Islet precursor cell (in vitro differentiated cells): Measurements from ENCODE around the gene NR2F6.
A peak's percentile ranks its signal among the peaks of the same experiment; 100 is the strongest.

Experiments used
- DNase-seq: peaks from one replicate; pipeline ENCODE4 v3.0.0-alpha.2; 2018

NR2F6 gene

DNA sequence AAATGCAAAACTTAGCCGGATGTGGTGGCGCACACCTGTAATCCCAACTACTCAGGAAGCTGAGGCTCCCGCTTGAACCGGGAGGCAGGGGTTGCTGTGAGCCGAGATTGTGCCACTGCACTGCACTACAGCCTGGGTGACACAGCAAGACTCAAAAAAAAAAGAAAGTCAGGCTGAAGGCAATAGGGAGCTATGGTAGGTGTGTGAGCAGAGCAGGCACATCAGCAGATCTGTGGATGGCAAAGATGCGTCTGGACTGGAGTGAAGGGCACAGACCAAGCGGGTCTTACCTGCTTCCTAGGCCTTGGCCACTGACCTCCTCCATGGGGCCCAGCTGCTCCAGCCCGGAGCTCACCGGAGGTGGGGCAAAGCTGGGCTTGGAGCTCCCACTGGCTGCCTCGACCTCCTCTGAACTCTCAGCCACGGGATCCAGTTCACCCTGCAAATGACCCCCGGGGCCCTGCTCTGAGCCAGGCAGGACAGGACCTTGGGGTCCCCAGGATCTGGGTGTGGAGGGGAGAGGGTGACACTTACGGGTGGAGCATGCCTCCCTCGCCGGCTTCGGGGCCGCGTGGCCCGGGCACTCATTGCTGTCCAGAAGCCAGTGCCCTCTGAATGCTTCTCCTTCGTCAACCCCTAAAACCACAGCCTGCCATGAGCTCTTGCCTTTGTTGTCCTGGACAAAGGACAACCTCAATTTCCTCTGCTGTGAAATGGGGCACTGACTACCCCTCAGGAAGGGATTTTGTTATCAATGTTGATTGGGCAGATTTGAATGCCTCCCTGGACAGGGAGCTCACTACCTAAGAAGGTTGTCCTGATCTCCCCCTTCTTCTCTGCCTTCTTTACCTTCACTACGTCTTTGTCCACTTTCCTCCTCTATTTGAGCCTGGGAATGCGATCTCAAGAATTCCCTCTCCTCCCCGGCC lies 18.3 kb upstream of the NR2F6 start:
- DNase-seq, result no peak

- DNase-seq, result no peak
Measured at GRCh38 chr19:17262557-17262956, 16.8 kb upstream of the NR2F6 start.

- peak; percentile 93 for DNase-seq
Measured at GRCh38 chr19:17260842-17261325, 15.2 kb upstream of the NR2F6 start.

- no peak for DNase-seq
Measured at GRCh38 chr19:17259934-17260333, 14.2 kb upstream of the NR2F6 start.

GRCh38 chr19:17259118-17259780 lies 13.5 kb upstream of the NR2F6 start:
- no peak for DNase-seq

DNA sequence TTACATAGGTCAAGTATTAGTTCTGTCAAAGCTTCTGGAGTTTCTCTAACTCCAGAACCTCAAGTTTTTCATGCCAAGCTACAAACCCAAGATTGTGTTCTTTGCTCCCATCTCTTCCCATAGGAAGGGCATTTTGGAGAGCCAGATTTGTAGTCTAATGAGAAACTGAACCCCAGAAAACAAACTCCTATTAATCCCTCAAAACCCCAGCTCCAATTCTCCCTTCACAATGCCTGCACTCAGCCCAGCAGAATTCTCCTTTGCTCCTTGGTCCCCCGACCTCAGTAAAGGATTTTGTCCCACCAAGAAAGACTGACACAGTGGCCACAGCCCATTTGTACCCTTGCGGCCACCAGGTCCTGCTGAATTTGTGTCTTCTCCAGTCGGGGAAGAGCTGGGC lies 10.4 kb upstream of the NR2F6 start:
- DNase-seq, result no peak

DNA sequence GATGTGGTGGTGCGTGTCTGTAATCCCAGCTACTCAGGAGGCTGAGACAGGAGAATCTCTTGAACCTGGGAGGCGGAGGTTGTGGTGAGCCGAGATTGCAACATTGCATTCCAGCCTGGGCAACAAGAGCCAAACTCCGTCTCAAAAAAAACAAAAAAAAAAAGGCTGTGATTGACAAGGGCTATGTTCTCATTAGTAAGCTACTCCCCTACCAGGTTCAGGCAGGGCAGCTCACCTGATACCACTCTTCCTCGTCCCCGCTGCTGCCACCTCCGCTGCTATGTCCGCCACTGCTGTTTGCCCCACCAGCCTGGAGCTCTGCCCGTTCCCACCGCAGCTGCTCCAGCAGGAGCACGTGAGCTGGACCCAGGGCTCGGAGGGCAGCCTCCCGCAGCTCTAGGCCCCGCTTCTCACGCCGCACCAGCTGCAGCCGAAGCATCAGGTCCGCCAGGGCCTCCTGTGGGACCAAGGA lies 9.5 kb upstream of the NR2F6 start:
- DNase-seq, result no peak

- DNase-seq, result no peak
Measured at GRCh38 chr19:17254636-17255035, 8.9 kb upstream of the NR2F6 start.

- DNase-seq, result no peak
Measured at GRCh38 chr19:17249887-17250548, 4.3 kb upstream of the NR2F6 start.

GRCh38 chr19:17248011-17248776 lies 2.5 kb upstream of the NR2F6 start:
- peak; percentile 76 for DNase-seq

GRCh38 chr19:17246681-17247425 lies 1.1 kb upstream of the NR2F6 start:
- peak; percentile 90 for DNase-seq

DNA sequence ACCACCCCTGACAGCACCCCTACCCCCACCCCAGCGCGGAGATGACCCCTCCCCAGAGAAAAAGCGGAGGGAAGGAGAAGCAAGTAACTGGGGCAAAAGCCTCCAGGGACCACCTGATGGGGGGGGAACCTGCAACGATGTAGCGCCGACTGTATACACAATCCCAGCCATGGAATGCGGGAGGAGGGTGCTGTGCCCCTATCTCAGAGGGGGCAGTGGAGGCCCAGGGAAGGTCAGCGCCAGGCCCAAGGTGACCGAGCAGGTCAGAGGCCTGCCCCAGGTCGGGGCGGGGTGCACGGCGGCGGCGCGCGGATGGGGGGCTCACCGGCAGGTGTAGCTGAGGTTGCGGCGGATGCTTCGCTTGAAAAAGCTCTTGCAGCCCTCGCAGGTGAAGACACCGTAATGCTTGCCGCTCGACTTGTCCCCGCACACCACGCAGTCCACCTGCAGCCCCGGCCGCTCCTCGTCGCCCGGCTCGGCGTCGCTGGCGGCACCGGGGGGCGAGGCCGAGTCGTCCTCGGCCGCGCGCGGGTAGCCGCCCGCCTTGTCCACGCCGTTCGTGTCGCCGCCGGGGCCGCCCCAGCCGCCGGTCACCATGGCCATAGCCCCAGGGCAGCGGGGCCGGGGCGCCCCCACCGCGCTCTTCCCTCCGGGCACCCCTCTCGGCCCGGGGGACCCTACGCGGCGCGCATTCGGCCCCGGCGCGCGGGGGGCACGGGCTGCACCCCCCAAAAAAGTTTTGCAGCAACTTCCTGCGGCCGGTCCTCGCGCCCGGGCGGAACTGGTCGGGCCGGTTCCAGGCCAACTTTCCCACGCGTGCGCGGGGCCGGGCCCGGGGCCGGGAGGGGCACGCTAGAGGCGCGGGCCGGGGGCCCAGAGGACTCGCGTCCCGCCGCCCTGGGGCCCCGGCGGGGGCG lies 843 bp downstream of the NR2F6 start:
- DNase-seq, result no peak

GRCh38 chr19:17243830-17244617 lies 1.7 kb downstream of the NR2F6 start:
- DNase-seq, result peak; percentile 80

DNA sequence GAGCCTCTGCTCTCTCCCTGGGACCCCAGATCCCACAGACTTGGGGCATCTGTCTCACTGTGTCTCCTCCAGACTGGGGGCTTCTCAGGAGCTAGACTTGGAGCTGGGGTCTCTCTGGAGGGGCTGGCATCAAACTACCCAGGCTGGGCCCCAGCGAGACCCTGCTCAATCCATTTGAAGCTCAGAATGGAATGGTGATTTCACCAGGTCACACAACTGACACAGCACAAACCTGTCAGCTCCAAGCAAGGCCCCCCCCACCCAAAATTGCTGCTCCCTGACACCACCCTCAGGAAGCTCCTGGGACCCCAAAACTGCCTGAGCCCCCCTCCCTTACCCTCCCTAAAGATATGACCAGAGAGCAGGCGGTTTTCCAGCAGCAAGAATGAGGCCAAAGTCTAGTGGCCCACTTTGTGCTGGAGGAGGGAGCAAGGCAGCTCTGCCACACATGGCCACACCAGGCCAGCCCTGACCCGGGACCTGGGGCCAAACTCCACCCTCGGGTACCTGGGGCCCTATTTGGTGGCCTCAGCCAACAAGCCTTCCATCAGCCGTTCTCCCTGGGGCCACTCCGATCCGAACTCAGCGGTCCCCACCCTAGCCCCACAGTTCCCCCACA lies 2.4 kb downstream of the NR2F6 start:
- DNase-seq, result no peak

- no peak for DNase-seq
Measured at GRCh38 chr19:17242431-17243208, 3.1 kb downstream of the NR2F6 start.

- DNase-seq, result no peak
Measured at GRCh38 chr19:17240826-17241399, 4.8 kb downstream of the NR2F6 start.

DNA sequence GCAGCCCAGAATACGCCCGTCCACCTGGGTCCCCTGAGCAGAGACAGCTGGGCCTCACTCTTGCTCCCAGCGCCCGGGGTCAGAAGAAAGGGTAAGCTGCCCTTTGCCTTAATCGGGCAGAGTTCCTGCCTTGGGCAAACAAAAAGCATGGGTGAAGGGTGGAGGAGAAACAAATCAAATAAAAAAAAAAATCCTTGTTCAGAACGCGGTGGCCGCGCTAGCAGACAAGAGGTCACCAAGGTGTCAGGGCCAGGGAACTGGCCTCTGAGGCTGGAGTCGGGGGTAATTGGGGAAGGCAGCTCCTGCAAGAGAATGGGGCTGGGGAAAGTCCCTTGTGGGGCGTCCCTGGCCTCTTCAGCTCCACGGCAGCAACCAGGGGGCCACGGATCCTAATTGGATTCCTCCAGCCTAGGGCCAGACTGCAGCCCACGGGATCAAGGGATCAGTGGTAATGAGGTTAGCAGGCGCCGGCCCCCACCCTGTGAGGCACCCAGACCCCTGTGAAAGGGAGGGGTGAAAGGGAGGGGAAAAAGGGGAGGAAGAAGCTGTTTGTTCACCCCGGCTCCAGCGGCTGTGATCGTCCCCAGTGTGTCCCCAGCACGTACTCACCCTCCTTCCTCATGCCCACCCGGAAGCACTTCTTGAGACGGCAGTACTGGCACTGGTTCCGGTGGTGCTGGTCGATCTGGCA lies 5.5 kb downstream of the NR2F6 start:
- no peak for DNase-seq
